HG02852 (cell line): ENCODE measurements around the gene CD86.
"Not testable (repeated sequence)": the region's sequence is repeated elsewhere in the genome, so short reads cannot be mapped to it uniquely, and the experiment has no call there.

Experiments used
- ATAC-seq: cut with Tn5 transposase; IDR thresholded peaks from one replicate; pipeline ENCODE4 v1.9.1; 2021; ENCODE audit warnings: mild to moderate bottlenecking, moderate library complexity; ENCODE audit not compliant: unreplicated experiment

CD86 gene

DNA sequence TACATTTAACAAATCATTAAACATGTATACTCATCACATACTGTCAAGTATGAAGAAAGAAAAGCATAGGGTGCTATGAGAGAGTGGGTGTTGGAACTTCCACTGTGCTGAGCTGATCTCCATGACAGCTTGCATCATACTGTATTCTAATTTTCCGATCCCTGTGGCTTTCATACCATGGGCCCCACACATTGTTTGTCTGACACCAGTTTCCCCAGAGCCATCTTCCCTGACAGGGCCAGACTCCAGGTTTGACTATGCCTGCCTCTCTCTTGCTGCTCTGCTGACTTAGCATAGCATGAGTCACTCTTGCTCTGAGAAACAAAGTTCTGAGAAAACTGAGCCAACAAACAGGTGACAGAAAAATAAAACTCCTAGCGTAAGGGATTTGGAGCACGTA, 91.3 kb downstream of the CD86 start:
- ATAC-seq: peak; percentile 96

DNA sequence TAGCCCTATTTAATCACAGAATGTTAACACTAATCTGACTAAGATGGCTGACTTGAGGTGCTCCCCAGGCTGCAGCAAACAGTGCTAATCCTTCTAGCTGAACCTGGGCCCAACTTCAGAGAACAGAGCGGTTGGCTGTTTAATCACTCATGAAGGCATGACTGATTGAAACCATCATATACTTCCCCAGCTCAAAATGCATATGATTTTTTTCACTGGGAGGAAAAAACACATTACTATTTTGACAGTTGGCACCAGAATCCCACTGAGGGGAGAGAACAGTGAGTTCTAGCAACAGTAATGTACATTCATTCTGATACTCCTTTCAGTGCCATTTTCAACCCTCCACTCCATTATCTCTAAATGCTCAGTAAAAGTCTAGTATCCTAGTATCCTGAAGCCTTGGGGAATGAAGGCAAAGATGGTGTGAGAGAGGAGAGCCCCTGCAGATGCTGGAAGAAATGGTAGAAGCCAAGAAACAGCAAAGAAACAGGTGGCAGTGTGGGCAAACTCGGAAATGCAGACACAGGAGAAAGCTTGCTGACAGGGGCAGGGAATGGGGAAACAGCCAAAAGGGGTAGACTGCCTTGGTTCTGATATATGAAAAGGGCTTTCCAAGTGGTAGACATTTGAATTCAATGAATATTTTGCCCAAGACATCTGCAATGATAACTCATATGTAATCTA, 93.9 kb downstream of the CD86 start:
- ATAC-seq: no peak

DNA sequence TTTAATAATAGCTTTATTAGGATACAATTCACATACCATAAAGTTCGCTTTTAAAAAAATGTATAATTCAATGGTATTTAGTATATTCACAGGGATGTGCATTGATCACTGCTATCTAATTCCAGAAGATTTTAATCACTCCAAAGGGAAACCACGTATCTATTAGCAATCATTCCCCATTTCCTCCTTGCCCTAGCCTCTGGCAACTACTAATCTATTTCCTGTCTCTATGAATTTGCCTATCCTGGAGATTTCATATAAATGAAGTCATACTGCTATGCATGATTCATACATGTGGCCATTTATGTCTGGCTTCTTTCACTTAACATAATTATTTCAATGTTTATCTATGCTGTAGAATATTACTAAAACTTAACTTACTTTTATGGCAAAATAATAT, 96.3 kb downstream of the CD86 start:
- ATAC-seq: no peak

DNA sequence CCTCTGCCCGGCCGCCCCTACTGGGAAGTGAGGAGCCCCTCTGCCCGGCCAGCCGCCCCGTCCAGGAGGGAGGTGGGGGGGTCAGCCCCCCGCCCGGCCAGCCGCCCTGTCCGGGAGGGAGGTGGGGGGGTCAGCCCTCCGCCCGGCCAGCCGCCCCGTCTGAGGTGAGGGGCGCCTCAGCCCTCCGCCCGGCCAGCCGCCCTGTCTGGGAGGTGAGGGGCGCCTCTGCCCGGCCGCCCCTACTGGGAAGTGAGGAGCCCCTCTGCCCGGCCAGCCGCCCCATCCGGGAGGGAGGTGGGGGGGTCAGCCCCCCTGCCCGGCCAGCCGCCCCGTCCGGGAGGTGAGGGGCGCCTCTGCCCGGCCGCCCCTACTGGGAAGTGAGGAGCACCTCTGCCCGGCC, 109.8 kb downstream of the CD86 start:
- not testable (repeated sequence) for ATAC-seq

DNA sequence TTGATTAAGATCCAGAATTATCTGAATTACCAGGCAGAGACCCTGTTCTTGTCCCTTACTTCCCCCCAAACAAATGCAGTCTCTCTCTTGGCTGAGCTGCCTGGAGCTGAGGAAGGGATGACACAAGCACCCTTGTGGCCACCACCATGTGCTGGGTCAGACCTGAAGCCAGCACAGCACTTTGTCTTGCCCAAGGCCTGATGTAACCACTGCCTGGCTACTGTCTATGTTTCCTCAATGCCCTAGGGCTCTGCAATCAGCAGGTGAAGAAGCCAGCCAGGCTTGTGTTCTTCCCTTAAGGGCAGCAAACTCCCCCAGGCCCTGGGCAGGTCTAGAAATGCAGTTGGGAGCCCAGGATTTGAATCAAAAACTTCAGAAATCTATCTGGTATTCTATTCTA, 112.5 kb downstream of the CD86 start:
- no peak for ATAC-seq

DNA sequence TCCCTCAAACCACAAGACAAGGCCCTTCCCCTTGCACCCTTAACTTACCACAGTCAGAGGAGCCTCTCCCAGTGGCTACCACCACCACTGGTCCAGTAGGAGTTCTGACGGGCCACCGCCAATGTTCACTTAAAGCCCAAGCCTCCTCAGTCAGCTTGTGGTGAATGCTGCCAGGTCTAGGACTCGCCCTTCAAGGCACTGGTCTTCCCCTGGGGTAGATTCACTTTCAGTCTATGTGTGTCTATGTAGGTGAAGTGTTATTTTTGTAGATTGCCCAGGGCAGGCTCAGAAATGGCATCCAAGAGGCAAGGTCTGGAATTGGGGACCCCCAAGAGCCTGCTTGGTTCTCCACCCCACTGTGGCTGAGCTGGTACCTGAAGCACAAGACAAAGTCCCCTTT, 112.9 kb downstream of the CD86 start:
- ATAC-seq: no peak

- ATAC-seq: no peak
These were observed 114.7 kb downstream of the CD86 start for GRCh38 chr3:122169911-122170310.
